ENCODE measurements around the gene MYO18A. TPM values are rescaled to one million over a fixed set of nuclear protein-coding genes. Genes with fewer than 3 reads are reported as not detected.
A peak's percentile ranks its signal among the peaks of the same experiment; 100 is the strongest.

MYO18A gene
- total RNA-seq, 1 experiment from 2014 or later, result 37.2 TPM

- TF ChIP-seq TCF7L2 (IDR thresholded peaks at IDR 0.05; ENCODE audit: borderline replicate concordance, extremely low read depth, insufficient read depth, insufficient read length), result no peak
- TF ChIP-seq POLR2AphosphoS5 (IDR thresholded peaks at IDR 0.05; ENCODE audit: low read depth, low read length), result no peak
- no peak for TF ChIP-seq ZFX (IDR thresholded peaks at IDR 0.05)
- no peak for TF ChIP-seq YY1 (IDR thresholded peaks at IDR 0.05; ENCODE audit: extremely low read depth, insufficient replicate concordance, low read depth, low read length)
- no peak for TF ChIP-seq JUND (IDR thresholded peaks at IDR 0.05)
- TF ChIP-seq CBX3 (IDR thresholded peaks at IDR 0.05; ENCODE audit: low read depth), result no peak
Observed at GRCh38 chr17:29159306-29159860, 20.8 kb downstream of the MYO18A start (continued).

DNA sequence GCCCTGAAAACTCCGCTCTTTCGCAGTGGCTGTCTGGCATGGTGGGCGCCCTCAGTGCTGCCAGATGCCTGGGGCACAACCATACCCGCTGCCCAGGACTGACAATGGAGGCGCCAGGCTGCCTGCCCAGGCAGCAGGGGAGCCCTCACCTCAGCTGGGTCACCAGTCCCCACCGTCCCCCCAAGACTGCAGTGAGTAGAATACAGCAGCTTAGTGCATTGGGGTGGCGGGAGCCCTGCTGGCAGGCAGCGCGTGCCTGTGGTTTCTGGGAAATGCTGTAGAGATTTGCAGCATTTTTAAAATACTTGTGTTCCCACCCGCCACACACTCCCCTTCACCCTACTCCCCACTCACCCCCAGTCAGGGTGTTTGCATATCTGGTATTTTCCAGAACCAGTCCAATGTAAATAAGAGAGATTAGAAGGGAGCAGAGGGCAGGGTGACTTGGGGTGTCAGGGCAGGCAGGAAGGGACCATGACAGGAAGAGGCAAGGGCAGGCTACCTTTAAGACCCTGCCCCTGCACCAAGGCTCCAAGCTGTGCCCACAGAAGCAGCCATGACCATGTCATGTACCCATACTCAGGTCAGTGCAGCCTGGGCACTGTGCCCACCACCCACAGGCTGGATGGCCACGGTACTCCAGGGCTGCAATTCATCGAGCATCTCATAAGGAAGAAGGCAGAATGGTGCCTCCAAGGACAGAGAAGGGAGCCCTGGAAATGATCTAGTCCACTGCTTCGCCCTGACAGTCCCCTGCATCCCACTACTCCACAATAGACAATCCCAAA is 21.5 kb downstream of the MYO18A start:
- TF ChIP-seq ZFX (IDR thresholded peaks at IDR 0.05), result no peak
- TF ChIP-seq CBX3 (IDR thresholded peaks at IDR 0.05; ENCODE audit: low read depth), result no peak
- TF ChIP-seq SP1 (IDR thresholded peaks at IDR 0.05; ENCODE audit: low read depth), result no peak
- no peak for TF ChIP-seq FOSL1 (IDR thresholded peaks at IDR 0.05; ENCODE audit: low read depth)
- TF ChIP-seq EZH2 (IDR thresholded peaks at IDR 0.05), result no peak
- no peak for TF ChIP-seq JUND (IDR thresholded peaks at IDR 0.05)
- no peak for TF ChIP-seq YY1 (IDR thresholded peaks at IDR 0.05; ENCODE audit: extremely low read depth, insufficient replicate concordance, low read depth, low read length)
- TF ChIP-seq EGR1 (IDR thresholded peaks at IDR 0.05; ENCODE audit: low read depth), result no peak
- TF ChIP-seq SRF (IDR thresholded peaks at IDR 0.05; ENCODE audit: low read depth), result no peak
- TF ChIP-seq ZNF274 (IDR thresholded peaks at IDR 0.05; ENCODE audit: low read depth, low read length), result no peak
- no peak for TF ChIP-seq RAD21 (IDR thresholded peaks at IDR 0.05; ENCODE audit: low read depth)
- no peak for TF ChIP-seq REST (IDR thresholded peaks at IDR 0.05; ENCODE audit: low read depth)
- Histone ChIP-seq H4K20me1 (ENCODE audit: insufficient read depth) (no peaks in the 10 kb centered on the region), H3K79me2 (ENCODE audit: insufficient read depth, low read length) (peaks cover 58% of the 10 kb centered on the region), H2AFZ (ENCODE audit: low read depth, low read length, poor library complexity, severe bottlenecking) (no peak overlapping the region), H3K36me3 (ENCODE audit: control insufficient read depth in 1 of 2, insufficient read depth in 2 of 2, low read length in 2 of 2) (no peaks in the 10 kb centered on the region; a peak in 1 of 4 replicates), H3K4me2 (ENCODE audit: low read length) (peak overlapping the region; percentile 76), H3K9me3 (ENCODE audit: control insufficient read depth in 1 of 2, insufficient read depth in 1 of 2, low read depth in 1 of 2, low read length in 2 of 2) (no peaks in the 10 kb centered on the region), H3K4me1 (ENCODE audit: control insufficient read depth in 1 of 2, insufficient read depth in 2 of 2, low read length in 2 of 2) (peaks cover 60% of the 10 kb centered on the region in 2 experiments), H3K27me3 (ENCODE audit: insufficient read depth, low read length) (no peaks in the 10 kb centered on the region), H3K9me2 (ENCODE audit: insufficient read depth) (no peaks in the 10 kb centered on the region), H3K4me3 (replicated peaks in 1 of 2; ENCODE audit: low read depth in 1 of 2, low read length in 2 of 2) (no peak overlapping the region), H3K27ac (ENCODE audit: low read depth, low read length) (peak overlapping the region; percentile 93; the same call in 1 of the 2 replicates), H3K9ac (ENCODE audit: low read length) (0 out of 2 replicates have a peak overlapping the region, but pooled peaks have one; percentile 63)
- intact Hi-C loops (cut with micrococcal nuclease), result no loop called here
- ChIA-PET POLR2A (no interaction called here), CTCF (interaction anchor here (2.0 kb wide), 1 partner anchor 10 kb away, joined by 5 read pairs; no protein-coding TSS in a partner anchor), RAD21 (ENCODE audit: low non-redundant PET in 1 of 2, low total read pairs in 2 of 2, uncharacterized antibody in 2 of 2, unreplicated experiment in 2 of 2) (no interaction called here)
- BruUV-seq (replicated peaks), result no TSS peak
- DNase-seq (ENCODE audit: low read depth, low spot score), result no peak
- ATAC-seq, result no peak

All from HCT116 (cell line).